Peyer's patch (tissue), 4 donors: ENCODE data around the gene SNED1. TPM values are rescaled to one million over a fixed set of nuclear protein-coding genes. Genes with fewer than 3 reads are reported as not detected.
A peak's percentile ranks its signal among the peaks of the same experiment; 100 is the strongest.

Source experiments
- DNase-seq, 3 donors: peaks; one replicate each; pipeline ENCODE4 v3.0.0-alpha.2; 2017 to 2019
- H3K27ac ChIP-seq, 4 donors: fragments of 200-600 bp; sonication (generic); one replicate each; pipeline ENCODE4 v1.5.1; 2016 to 2019
- H3K27me3 ChIP-seq, 2 donors: fragments of 200-600 bp; sonication (generic); one replicate each; pipeline ENCODE4 v1.5.1; 2019
- H3K36me3 ChIP-seq, 3 donors: fragments of 200-600 bp; sonication (generic); one replicate each; pipeline ENCODE4 v1.5.1; 2016 to 2019
- H3K4me1 ChIP-seq, 4 donors: fragments of 200-600 bp; sonication (generic); one replicate each; pipeline ENCODE4 v1.5.1; 2016 to 2019
- H3K4me3 ChIP-seq, 4 donors: fragments of 200-600 bp; sonication (generic); 1 replicate in 3 of 4; 2 replicates in 1 of 4; pipeline ENCODE4 v1.5.1; 2016 to 2019; ENCODE audit warnings: mild to moderate bottlenecking in 1 of 4
- H3K9me3 ChIP-seq, 4 donors: fragments of 200-600 bp; sonication (generic); one replicate each; pipeline ENCODE4 v1.5.1; 2016 to 2019; ENCODE audit warnings: mild to moderate bottlenecking in 1 of 4
- CTCF ChIP-seq, 6 experiments: fragments of 450-650 bp in 4 of 6; fragments of 200-600 bp in 2 of 6; sonication (generic) in 1 of 6; IDR thresholded peaks; one replicate each; pipeline ENCODE4 v1.5.1; 2017 to 2019; ENCODE audit warnings: antibody characterized with exemption in 6 of 6, mild to moderate bottlenecking in 3 of 6, moderate library complexity in 1 of 6
- POLR2A ChIP-seq, 2 donors: fragments of 450-650 bp; IDR thresholded peaks; one replicate each; pipeline ENCODE4 v1.5.1; 2017; ENCODE audit warnings: antibody characterized with exemption in 2 of 2, mild to moderate bottlenecking in 2 of 2, moderate library complexity in 2 of 2
- total RNA-seq, 4 donors: library from RNA; depleted of rRNA; stranded (reverse); fragments of >200 nt; gene quantifications; one replicate each; pipeline ENCODE4 v1.1.0, GENCODE V29; 2016

The SNED1 gene
- total RNA-seq, 4 donors from 2014 or later: 6.8 to 83.3 (median 25.2) TPM

GRCh38 chr2:241094172-241094571 is 95.8 kb downstream of the SNED1 start:
- no peak for TF ChIP-seq POLR2A (IDR thresholded peaks at IDR 0.05)
- TF ChIP-seq CTCF (IDR thresholded peaks at IDR 0.05): no peak
- H3K36me3 ChIP-seq: peaks cover 0 to 88% (median 0%) of the 10 kb centered on the region in 3 donors

GRCh38 chr2:241094924-241095420 is 96.6 kb downstream of the SNED1 start:
- Histone ChIP-seq H3K4me1 (no peaks in the 10 kb centered on the region), H3K27me3 (no peaks in the 10 kb centered on the region), H3K4me3 (no peak overlapping the region), H3K36me3 (peaks cover 0 to 88% (median 0%) of the 10 kb centered on the region in 3 donors), H3K27ac (no peak overlapping the region), H3K9me3 (no peaks in the 10 kb centered on the region)
- no peak for TF ChIP-seq CTCF (IDR thresholded peaks at IDR 0.05)
- no peak for TF ChIP-seq POLR2A (IDR thresholded peaks at IDR 0.05)
- no peak for DNase-seq

More at GRCh38 chr2:241094172-241094571, 95.8 kb downstream of the SNED1 start:
- Histone ChIP-seq H3K27me3 (no peaks in the 10 kb centered on the region), H3K4me1 (no peaks in the 10 kb centered on the region), H3K4me3 (no peak overlapping the region), H3K27ac (no peak overlapping the region), H3K9me3 (no peaks in the 10 kb centered on the region)
- peak in 1 of 3 donors; percentile 30 for DNase-seq

GRCh38 chr2:241095594-241096290 is 97.3 kb downstream of the SNED1 start:
- H3K36me3 ChIP-seq: peaks cover 0 to 83% (median 0%) of the 10 kb centered on the region in 3 donors
- no peaks in the 10 kb centered on the region for H3K9me3 ChIP-seq
- H3K27ac ChIP-seq: no peak overlapping the region
- DNase-seq: peak in 2 of 3 donors; percentile 57 to 59
- H3K4me1 ChIP-seq: peaks cover 0 to 6% (median 1%) of the 10 kb centered on the region in 4 donors
- H3K4me3 ChIP-seq: no peak overlapping the region
- H3K27me3 ChIP-seq: no peaks in the 10 kb centered on the region
- TF ChIP-seq POLR2A (IDR thresholded peaks at IDR 0.05): no peak
- TF ChIP-seq CTCF (IDR thresholded peaks at IDR 0.05): no peak

GRCh38 chr2:241096979-241097378 is 98.6 kb downstream of the SNED1 start:
- TF ChIP-seq POLR2A (IDR thresholded peaks at IDR 0.05): no peak
- no peaks in the 10 kb centered on the region for H3K27me3 ChIP-seq
- DNase-seq: no peak
- no peak overlapping the region for H3K4me3 ChIP-seq
- peaks cover 0 to 14% (median 5%) of the 10 kb centered on the region in 4 donors for H3K4me1 ChIP-seq
- no peak overlapping the region for H3K27ac ChIP-seq
- H3K9me3 ChIP-seq: no peaks in the 10 kb centered on the region
- H3K36me3 ChIP-seq: peaks cover 0 to 75% (median 0%) of the 10 kb centered on the region in 3 donors

GRCh38 chr2:241099246-241099645 is 100.8 kb downstream of the SNED1 start:
- H3K4me1 ChIP-seq: peaks cover 0 to 20% (median 7%) of the 10 kb centered on the region in 4 donors

More at GRCh38 chr2:241099246-241099645, 100.8 kb downstream of the SNED1 start:
- Histone ChIP-seq H3K9me3 (no peaks in the 10 kb centered on the region), H3K27me3 (no peaks in the 10 kb centered on the region), H3K4me3 (no peak overlapping the region), H3K27ac (no peak overlapping the region), H3K36me3 (peaks cover 0 to 52% (median 0%) of the 10 kb centered on the region in 3 donors)
- DNase-seq: peak in 1 of 3 donors; percentile 41
- TF ChIP-seq POLR2A (IDR thresholded peaks at IDR 0.05) (no peak), CTCF (IDR thresholded peaks at IDR 0.05) (no peak)
